ENCODE data around the gene COL5A1.

DNA sequence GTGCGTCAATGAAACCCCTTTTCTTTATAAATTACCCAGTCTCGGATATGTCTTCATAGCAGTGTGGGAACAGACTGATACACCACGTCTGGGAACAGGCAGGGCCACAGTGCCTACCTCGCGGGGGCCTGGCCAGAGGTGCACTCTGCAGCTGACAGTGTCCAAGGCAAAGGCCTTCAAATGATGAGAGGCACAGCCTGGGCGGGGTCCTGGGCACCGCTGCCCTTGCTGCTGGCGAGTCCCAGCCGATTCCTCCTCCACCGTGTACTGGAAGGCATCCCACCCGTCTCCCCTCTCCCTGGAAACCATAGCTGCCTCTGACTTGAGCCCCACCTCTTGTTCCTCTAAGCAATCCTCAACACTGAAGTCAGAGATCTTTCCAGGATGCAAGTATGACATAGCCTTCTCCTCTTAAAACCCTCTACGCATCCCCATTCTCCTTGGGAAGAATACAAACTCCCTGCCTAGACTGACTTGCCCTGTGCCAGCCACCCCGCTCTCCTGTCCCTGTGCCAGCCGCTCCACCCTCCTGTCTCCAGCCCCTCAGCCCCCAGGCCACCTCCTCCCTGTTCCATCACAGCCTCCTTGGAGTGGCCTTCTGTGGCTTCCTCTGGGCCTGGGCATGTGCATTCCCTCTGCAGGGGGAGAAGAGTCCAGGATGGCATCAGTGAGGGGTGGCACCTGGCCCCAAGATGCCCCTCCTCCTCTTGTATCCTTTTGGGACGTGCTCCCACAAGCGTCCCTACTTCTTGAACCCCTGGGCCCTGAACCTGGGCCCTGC lies 8.1 kb upstream of the COL5A1 start:
- TF ChIP-seq, protein P1, sequence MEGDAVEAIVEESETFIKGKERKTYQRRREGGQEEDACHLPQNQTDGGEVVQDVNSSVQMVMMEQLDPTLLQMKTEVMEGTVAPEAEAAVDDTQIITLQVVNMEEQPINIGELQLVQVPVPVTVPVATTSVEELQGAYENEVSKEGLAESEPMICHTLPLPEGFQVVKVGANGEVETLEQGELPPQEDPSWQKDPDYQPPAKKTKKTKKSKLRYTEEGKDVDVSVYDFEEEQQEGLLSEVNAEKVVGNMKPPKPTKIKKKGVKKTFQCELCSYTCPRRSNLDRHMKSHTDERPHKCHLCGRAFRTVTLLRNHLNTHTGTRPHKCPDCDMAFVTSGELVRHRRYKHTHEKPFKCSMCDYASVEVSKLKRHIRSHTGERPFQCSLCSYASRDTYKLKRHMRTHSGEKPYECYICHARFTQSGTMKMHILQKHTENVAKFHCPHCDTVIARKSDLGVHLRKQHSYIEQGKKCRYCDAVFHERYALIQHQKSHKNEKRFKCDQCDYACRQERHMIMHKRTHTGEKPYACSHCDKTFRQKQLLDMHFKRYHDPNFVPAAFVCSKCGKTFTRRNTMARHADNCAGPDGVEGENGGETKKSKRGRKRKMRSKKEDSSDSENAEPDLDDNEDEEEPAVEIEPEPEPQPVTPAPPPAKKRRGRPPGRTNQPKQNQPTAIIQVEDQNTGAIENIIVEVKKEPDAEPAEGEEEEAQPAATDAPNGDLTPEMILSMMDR (conservative IDR thresholded peaks at IDR 0.05; ENCODE audit: low read depth, low read length), result no peak
- TF ChIP-seq EZH2phosphoT487 (IDR thresholded peaks at IDR 0.05; ENCODE audit: borderline replicate concordance, low read length) (no peak), EZH2 (IDR thresholded peaks at IDR 0.05; ENCODE audit: low read length, unreplicated experiment) (no peak)
